CD1c-positive myeloid dendritic cell (primary cell): ENCODE measurements around the gene OLFML2B.
A peak's percentile ranks its signal among the peaks of the same experiment; 100 is the strongest.
"Not testable (repeated sequence)": the region's sequence is repeated elsewhere in the genome, so short reads cannot be mapped to it uniquely, and the experiment has no call there.

ENCODE experiments used
- DNase-seq: peaks from one replicate; pipeline ENCODE4 v3.0.0-alpha.2; 2016; ENCODE audit errors: extremely low spot score

OLFML2B gene

GRCh38 chr1:162023547-162024501 is at the start of gene OLFML2B:
TSS of gene OLFML2B (minus strand) at chr1:162023869. CDS start at chr1:162023430, 439 bp downstream.
- DNase-seq: peak; percentile 67

- no peak for DNase-seq
Measured at GRCh38 chr1:162072740-162073139, 49.1 kb upstream of the OLFML2B start.

DNA sequence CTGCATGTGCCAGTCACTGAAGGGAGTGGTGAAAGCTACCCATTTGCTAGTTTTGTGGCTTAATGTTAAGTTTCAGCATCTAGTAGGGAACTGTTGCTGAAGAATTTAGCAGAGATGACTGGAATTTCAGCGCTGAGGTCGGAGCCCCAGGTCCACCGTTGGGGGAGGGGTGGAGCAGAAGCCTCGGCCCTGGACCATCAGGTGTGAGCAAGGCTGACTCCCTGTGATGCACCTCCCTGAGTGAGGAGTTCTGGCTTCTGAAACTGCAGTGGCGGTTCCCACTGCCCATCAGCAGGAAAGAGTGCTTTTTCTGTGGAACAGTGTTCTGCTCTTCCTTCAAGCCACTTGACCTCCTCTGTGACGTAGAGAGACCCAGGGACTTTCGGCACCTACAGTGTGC is 47.2 kb upstream of the OLFML2B start:
- no peak for DNase-seq

DNA sequence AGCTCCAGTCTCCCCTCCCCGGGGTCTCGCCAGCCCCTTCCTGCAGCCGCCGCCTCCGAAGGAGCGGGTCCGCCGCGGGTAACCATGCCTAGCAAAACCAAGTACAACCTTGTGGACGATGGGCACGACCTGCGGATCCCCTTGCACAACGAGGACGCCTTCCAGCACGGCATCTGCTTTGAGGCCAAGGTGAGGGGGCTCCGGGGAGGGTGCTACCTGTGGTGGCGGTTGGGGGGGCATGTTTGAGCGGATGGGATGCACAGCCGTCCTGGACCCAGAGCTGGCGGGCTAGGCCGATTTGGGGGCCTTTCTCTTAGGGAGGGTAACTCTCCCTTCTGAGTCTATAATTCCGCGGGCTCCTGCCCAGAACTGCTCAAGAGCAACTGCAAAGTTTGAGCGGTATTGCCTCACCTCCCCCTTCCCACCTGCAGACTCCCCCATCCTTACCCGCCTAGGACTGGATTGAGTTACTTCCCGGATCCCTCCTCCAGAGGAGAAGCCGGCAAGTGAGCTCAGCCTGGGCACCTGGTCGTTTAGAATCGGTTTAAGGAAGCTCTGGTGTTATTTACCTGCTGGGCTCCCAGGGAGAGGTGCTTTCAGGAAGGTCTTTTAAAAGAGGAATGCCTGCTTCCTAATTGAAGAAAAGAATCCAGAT is 46.6 kb upstream of the OLFML2B start:
- DNase-seq: peak; percentile 3

DNA sequence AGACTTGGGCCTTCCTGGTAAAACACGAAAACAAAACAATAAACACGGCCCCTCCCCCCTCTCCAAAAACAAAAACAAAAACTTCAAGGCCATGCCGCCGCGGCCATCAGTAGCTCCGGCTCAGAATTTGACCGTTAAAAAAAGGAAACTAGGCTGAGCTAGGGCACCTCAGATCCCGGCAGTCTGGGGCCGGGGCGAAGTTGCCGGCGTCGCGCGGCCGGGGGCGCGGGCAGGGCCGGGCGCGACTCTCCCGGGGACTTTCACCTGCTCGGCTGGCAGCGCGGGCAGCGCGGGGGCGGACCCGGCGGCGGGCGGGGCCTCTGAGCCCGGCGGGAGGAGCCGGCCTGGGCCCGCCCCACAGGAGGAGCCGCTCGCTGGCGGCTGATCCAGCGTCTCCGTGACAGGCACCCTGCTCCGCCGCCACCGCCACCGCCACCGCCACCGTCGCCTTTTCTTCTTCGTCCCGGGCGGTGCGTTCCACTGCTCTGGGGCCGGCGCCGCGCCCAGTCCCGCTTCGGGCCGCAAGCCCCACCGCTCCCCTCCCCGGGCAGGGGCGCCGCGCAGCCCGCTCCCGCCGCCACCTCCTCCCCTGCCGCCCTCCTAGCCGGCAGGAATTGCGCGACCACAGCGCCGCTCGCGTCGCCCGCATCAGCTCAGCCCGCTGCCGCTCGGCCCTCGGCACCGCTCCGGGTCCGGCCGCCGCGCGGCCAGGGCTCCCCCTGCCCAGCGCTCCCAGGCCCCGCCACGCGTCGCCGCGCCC is 45.8 kb upstream of the OLFML2B start, which contains the start of gene NOS1AP:
TSS of gene NOS1AP (plus strand) at position 358 of the 760 bp plus-strand sequence. CDS start 487 bp downstream, outside the sequence.
- DNase-seq: peak; percentile 84

DNA sequence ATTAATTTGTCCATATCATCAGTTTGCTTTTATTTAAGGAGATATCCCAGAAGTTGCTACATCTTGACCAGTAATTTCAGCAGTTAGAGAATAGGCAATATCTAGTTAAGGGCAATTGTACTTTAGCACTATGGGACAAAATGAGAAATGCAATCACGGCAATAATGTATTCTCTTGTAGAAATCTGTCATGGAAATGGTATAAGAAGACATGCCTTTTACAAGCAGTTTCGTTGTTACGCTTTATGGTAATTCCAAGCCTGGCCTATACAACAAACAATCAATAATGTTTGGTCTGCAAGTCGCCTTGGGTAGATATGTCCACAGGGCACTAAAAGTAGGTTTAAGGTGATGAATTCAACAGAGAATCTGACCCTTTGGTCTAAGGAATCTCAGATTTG is 44.6 kb upstream of the OLFML2B start:
- DNase-seq: no peak

GRCh38 chr1:162067466-162067865 is 43.8 kb upstream of the OLFML2B start:
- no peak for DNase-seq

- not testable (repeated sequence) for DNase-seq
Measured at GRCh38 chr1:162066836-162067235, 43.2 kb upstream of the OLFML2B start.

DNA sequence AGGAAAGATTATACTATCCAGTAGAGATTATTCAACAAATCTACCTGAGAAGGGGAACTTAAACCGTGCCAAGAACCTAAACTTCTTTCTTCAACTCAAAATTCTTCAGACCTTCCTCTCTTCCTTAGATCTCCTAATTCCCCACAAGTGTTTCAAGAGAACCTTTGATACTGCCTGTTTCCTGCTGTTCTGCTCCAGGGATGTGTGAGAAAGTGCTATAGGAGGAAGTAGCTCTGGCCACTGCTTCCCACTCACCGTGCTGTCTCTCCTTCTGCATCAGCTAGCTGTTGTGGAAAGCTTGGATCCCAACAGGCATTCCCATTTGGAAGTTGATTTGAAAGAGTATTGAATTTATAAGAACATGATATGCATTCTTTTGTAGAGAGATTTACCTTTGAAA is 41.3 kb upstream of the OLFML2B start:
- DNase-seq: peak; percentile 37

GRCh38 chr1:162062542-162063015 is 38.9 kb upstream of the OLFML2B start:
- DNase-seq: no peak

GRCh38 chr1:162060314-162060713 is 36.6 kb upstream of the OLFML2B start:
- no peak for DNase-seq

DNA sequence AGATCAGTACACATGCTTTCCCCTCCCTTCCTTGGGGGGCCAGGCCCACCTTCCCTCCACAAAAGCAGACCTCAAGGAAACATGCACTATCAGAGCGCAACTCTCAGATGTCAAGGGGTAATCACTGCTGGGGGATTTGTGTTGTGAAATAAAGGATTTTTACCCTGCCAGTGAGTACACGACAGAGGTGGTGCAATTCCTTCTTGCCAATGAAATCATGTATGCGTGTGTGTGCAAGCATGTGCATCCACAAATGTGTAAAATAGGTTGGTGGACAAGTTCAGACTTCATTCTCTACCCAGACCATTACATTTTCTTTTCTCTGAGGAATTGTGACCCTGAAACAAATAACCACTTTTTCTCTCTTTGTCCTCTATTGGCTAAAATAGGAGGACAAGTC is 36.1 kb upstream of the OLFML2B start:
- no peak for DNase-seq

DNA sequence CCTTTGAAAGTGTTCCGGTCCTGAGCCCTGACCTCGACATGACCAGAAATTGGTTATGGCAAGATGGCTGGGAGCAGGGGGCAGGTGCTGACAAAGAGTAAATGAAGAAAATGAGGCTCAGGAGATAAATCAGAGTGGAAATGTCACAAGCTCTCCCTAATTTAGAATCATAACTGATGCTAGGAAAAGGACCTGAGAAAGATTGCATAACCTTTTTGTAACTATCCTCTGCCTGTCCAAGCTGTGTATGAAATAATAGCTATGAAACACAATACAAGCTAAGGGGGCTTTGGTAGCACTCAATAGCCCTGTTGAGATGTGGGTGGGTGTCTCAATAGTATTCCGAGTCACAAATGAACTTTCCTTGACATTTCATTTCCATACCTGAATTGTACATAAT is 32.9 kb upstream of the OLFML2B start:
- DNase-seq: no peak

DNA sequence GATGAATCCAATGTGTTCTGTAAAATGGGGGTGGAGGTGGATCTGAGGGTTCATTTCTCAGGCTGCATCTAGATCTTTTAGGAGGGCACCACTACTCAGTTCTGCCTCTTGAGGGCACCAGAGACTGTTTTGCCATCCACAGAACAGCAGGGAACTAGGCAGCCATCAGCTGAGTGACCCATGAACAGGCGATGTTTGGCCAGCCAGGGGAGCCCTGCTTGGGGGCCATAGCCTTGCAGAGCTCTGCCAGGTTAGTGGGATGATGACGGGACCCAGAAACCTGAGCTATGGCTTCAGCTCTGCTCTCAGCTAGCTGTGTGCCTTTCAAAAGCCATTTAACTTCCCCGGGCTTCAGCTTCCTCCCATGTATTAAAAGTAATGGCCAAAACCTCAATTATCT is 32.4 kb upstream of the OLFML2B start:
- DNase-seq: peak; percentile 70

GRCh38 chr1:162055062-162055461 is 31.4 kb upstream of the OLFML2B start:
- DNase-seq: no peak

DNA sequence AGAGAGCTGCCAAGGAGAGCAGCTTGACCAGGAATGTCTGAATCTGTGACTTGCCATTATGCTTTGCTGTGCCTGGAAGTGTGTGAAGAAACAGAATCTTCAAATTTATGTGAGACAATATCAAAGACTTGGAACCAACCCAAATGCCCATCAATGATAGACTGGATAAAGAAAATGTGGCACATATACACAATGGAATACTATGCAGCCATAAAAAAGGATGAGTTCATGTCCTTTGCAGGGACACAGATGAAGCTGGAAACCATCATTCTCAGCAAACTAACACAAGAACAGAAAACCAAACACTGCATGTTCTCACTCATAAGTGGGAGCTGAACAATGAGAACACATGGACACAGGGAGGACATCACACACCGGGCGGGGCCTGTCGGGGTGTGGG is 30.3 kb upstream of the OLFML2B start:
- not testable (repeated sequence) for DNase-seq

DNA sequence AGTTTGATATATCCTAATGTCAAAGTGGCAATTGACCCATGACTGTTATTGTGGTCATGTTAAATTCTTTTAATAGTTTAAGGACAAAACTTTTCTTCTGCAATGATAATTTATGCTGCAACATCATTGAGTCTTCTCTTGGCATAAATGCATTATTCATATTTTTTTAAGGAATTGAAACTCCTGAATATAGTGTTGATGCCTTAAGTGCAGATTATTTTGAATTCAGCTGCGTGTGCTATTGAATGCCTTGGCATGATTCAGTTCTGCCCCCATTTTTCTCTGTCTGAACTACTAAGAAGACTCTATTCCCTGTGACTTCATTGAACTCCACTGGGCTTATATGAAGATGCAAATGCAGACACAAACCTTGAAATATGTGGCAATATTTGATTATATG is 23.3 kb upstream of the OLFML2B start:
- DNase-seq: peak; percentile 16

DNA sequence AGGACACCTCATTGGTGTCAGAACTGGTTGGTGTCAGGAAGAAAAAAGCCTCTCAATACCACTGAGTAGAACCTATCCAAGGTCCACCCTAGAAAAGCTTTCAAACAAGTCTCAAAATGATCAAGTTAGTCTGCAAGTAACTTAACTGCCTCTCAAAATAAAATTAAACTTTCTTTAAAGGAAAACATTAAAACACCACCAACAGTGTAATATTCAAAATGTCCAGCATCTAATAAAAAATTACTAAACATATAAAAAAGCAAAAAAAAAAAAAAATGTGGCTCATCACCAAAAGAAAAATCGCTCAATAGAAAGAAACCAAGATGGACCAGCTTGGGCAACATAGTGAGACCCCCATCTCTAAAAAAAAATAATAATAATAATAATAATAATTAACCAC is 18.7 kb upstream of the OLFML2B start:
- DNase-seq: no peak

DNA sequence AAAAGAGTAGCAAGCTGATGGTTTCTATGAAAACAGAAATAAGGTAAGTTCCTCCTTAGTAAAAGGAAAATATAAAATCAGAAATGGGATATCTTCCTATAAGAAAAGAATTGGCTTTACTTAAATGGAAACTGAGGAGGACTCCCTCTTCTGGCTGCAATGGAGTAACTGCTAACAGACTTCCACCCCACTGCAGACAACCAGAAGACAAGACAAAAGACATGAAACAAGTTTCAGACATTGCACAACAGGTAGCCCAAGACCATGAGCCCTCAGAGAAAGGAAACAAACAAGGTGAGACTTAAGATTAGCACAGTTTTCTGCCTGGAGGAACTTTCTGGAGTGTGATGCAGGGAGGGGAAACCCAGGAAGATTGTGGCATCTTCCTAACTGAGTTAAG is 17.0 kb upstream of the OLFML2B start:
- DNase-seq: no peak

GRCh38 chr1:162040001-162040400 is 16.3 kb upstream of the OLFML2B start:
- no peak for DNase-seq

GRCh38 chr1:162038624-162039023 is 15.0 kb upstream of the OLFML2B start:
- DNase-seq: no peak

- DNase-seq: no peak
Measured at GRCh38 chr1:162036163-162036562, 12.5 kb upstream of the OLFML2B start.
